T-cell (primary cell): ENCODE data around the gene KCNK4. TPM values are rescaled to one million over a fixed set of nuclear protein-coding genes. Genes with fewer than 3 reads are reported as not detected.
"Not testable (repeated sequence)": the region's sequence is repeated elsewhere in the genome, so short reads cannot be mapped to it uniquely, and the experiment has no call there.

Experiments
- ATAC-seq, 4 experiments: fragments of 200-7000 bp in 3 of 4; fragments of 150-1000 bp in 1 of 4; cut with Tn5 transposase; replicated peaks in 1 of 4; 1 replicate in 3 of 4; 2 replicates in 1 of 4; pipeline ENCODE4 v1.10.0; 2021; ENCODE audit warnings: moderate library complexity in 3 of 4, mild to moderate bottlenecking in 2 of 4, moderate number of reproducible peaks in 1 of 4
- CTCF ChIA-PET, 2 donors: fragments of 300-600 bp; sonication (Branson Sonifier 250); formaldehyde crosslinking; loops; one replicate each; lab custom pipeline; 2022; ENCODE audit warnings: antibody characterized with exemption in 2 of 2; lab: Charles Lee
- POLR2A ChIA-PET, 2 donors: fragments of 300-600 bp; sonication (Branson Sonifier 250); formaldehyde crosslinking; loops; one replicate each; lab custom pipeline; 2022; ENCODE audit warnings: antibody characterized with exemption in 2 of 2; lab: Charles Lee
- DNase-seq, 35 experiments: peaks; one replicate each; pipeline versions ENCODE4 v3.0.0 to v3.0.0-alpha.2; 2013 to 2023
- H3K27ac ChIP-seq: one replicate; pipeline ENCODE4 v1.5.1; 2013; ENCODE audit warnings: low read length
- H3K27me3 ChIP-seq, 2 experiments: replicated peaks in 1 of 2; 1 replicate in 1 of 2; 2 replicates in 1 of 2; pipeline versions ENCODE4 v1.6.1 to v1.7.0; 2013; ENCODE audit warnings: low read length in 1 of 2, mixed read lengths in 1 of 2; ENCODE audit not compliant: control insufficient read depth in 2 of 2, insufficient read depth in 2 of 2; ENCODE audit errors: extremely low read depth in 1 of 2
- H3K36me3 ChIP-seq, 2 donors: 1 replicate in 1 of 2; 2 replicates in 1 of 2; pipeline versions ENCODE4 v1.6.1 to v1.7.0; 2013; ENCODE audit warnings: low read length in 1 of 2; ENCODE audit not compliant: control insufficient read depth in 2 of 2, insufficient read depth in 1 of 2; ENCODE audit errors: extremely low read depth in 1 of 2
- H3K4me1 ChIP-seq, 2 experiments: 1 replicate in 1 of 2; 2 replicates in 1 of 2; pipeline versions ENCODE4 v1.6.1 to v1.7.0; 2013; ENCODE audit warnings: low read length in 2 of 2, mixed read lengths in 1 of 2; ENCODE audit not compliant: insufficient read depth in 2 of 2, control insufficient read depth in 1 of 2; ENCODE audit errors: extremely low read depth in 1 of 2
- H3K4me3 ChIP-seq, 2 donors: 1 replicate in 1 of 2; 2 replicates in 1 of 2; pipeline versions ENCODE4 v1.5.1 to v1.7.0; 2013; ENCODE audit warnings: mild to moderate bottlenecking in 2 of 2, low read length in 1 of 2, moderate library complexity in 1 of 2; ENCODE audit not compliant: control insufficient read depth in 1 of 2; ENCODE audit errors: extremely low read depth in 1 of 2
- H3K9me3 ChIP-seq: 2 replicates; pipeline ENCODE4 v1.7.0; 2013
- H3K27ac Mint-ChIP-seq, 2 donors: one replicate each; pipeline ENCODE4 v1.8.0; 2020 to 2021; ENCODE audit warnings: mild to moderate bottlenecking in 2 of 2, mixed read lengths in 2 of 2
- H3K27me3 Mint-ChIP-seq, 2 donors: one replicate each; pipeline ENCODE4 v1.8.0; 2021 to 2022; ENCODE audit warnings: mixed read lengths in 2 of 2
- H3K36me3 Mint-ChIP-seq: one replicate; pipeline ENCODE4 v1.8.0; 2021; ENCODE audit warnings: mixed read lengths
- H3K4me1 Mint-ChIP-seq, 3 donors: one replicate each; pipeline ENCODE4 v1.8.0; 2020 to 2022; ENCODE audit warnings: mixed read lengths in 3 of 3, mild to moderate bottlenecking in 1 of 3
- H3K4me3 Mint-ChIP-seq, 3 donors: one replicate each; pipeline ENCODE4 v1.8.0; 2020 to 2022; ENCODE audit warnings: mild to moderate bottlenecking in 3 of 3, mixed read lengths in 3 of 3, moderate library complexity in 3 of 3
- H3K9me3 Mint-ChIP-seq, 3 donors: one replicate each; pipeline ENCODE4 v1.8.0; 2020 to 2022; ENCODE audit warnings: mixed read lengths in 3 of 3
- WGBS: methylation state at CpG from one replicate; pipeline ENCODE4 v1.1.5; 2013; ENCODE audit warnings: missing lambda C conversion rate; ENCODE audit not compliant: insufficient coverage; 5-methylcytosine and 5-hydroxymethylcytosine counted together
- total RNA-seq, 35 experiments: library from RNA in 6 of 35; stranded (reverse) in 6 of 35; fragments of 120-200 nt in 1 of 35; gene quantifications; one replicate each; pipeline versions ENCODE4 v1.2.1 to v1.2.4 and lab custom pipeline; 2013 to 2026

Gene KCNK4
- total RNA-seq, 5 donors from 2014 or later (not counting 1 experiment from before 2014, with no cell fraction given) = 0.22 to 0.35 (median 0.33) TPM; not detected in 2

DNA sequence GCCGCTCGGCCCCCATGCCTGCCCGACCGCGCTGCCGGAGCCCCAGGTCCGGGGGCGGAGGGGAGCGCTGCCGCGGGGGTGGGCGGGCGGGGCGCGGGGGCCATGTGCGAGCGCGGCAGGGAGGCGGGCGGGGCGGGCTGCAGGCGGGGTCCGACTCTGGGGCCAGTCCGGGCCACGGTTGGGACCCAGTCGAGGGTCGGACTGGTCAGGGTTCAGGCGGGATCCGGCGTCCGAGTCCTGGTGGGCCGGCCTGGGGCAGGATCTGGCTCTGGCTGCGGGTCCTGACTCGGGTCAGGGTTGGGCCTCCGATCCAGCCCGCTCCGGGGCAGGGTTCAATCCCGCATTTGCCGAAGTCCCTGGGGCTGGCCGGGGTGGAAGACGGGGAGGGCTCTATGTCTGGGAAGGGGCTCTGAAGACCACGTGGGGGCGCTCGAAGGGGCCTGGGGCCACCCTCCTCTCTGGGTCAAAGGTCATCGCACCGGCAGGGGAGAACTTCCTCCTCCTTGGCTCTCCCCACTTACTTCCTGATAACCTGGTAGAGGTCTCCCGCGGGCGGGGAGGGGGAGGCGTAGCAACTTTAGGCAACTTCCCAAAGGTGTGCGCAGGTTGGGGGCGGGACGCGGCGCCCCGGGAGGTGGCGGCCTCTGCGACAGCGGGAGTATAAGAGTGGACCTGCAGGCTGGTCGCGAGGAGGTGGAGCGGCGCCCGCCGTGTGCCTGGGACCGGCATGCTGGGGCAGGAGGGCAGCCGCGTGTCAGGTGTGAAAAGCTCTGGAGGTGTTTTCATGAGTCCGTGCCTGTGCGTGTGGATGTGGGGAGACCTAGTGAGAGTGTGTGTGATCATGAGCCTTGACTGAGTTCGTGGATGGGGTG, 14.8 kb downstream of the KCNK4 start:
- H3K27ac ChIP-seq = peak overlapping the region; percentile 60
- H3K4me1 ChIP-seq = peaks cover 6 to 41% of the 10 kb centered on the region in 2 experiments
- ChIA-PET CTCF (interaction anchor here in 1 of 2 donors (0.6 to 5.8 kb wide), 4 partner anchors 12 to 1590 kb away, joined by 4 to 122 read pairs (median 20); partner anchors contain the start of genes FERMT3, PRDX5 and TRMT112), POLR2A (interaction anchor here in 1 of 2 donors (0.6 kb wide), 2 partner anchors 35 to 102 kb away, joined by 3 read pairs; no protein-coding TSS in a partner anchor)
- Mint-ChIP-seq H3K9me3 (no peaks in the 10 kb centered on the region), H3K36me3 (peaks cover 3% of the 10 kb centered on the region), H3K27me3 (peaks cover 1 to 10% of the 10 kb centered on the region in 2 donors), H3K4me3 (peak overlapping the region; percentile 91 to 99 (median 93)), H3K4me1 (peaks cover 24 to 29% (median 26%) of the 10 kb centered on the region in 3 donors), H3K27ac (peak overlapping the region; percentile 85 to 96)
- DNase-seq (peak; percentile 40 to 77 (median 55)), ATAC-seq (peak; percentile 15 to 33 (median 32))
- peak overlapping the region; percentile 52 to 65 for H3K4me3 ChIP-seq
- under 1% methylated on average over 62 of the region's 71 CpGs for WGBS
- no peaks in the 10 kb centered on the region for H3K9me3 ChIP-seq
- H3K36me3 ChIP-seq = no peaks in the 10 kb centered on the region
- H3K27me3 ChIP-seq = peaks cover 0 to 31% of the 10 kb centered on the region in 2 experiments

DNA sequence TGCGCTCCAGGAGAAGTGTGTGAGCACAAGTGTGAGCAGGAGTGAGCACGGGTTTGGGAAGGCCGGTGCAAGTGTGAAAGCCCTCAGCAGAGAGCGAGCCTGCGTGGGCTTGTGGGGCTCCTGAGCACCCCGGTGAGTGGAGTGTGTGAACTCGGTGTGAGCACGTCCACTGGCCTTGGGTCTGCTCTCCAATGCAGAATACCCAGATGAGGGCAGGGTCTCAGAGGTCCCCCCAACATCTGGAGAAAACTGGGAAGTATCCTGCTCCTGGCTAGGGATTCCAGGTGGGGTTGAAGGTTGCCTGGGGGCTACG, 15.4 kb downstream of the KCNK4 start:
- POLR2A ChIA-PET = no interaction called here
- H3K27me3 ChIP-seq = peaks cover 0 to 25% of the 10 kb centered on the region in 2 experiments
- peak overlapping the region; percentile 60 for H3K27ac ChIP-seq
- Mint-ChIP-seq H3K4me3 (peak overlapping the region; percentile 91 to 99 (median 93)), H3K36me3 (peaks cover 3% of the 10 kb centered on the region), H3K9me3 (no peaks in the 10 kb centered on the region), H3K4me1 (peaks cover 24 to 27% (median 27%) of the 10 kb centered on the region in 3 donors), H3K27me3 (peaks cover 0 to 8% of the 10 kb centered on the region in 2 donors), H3K27ac (peak overlapping the region; percentile 85 to 96)
- no peak for ATAC-seq
- no peaks in the 10 kb centered on the region for H3K36me3 ChIP-seq
- peaks cover 6 to 38% of the 10 kb centered on the region in 2 experiments for H3K4me1 ChIP-seq
- WGBS = 6% methylated on average over 2 of the region's 9 CpGs
- DNase-seq = no peak
- CTCF ChIA-PET = interaction anchor here in 1 of 2 donors (5.2 kb wide), 1 partner anchor 11 kb away, joined by 35 read pairs; the partner anchor contains the start of genes PRDX5 and TRMT112
- H3K9me3 ChIP-seq = no peaks in the 10 kb centered on the region
- peak overlapping the region; percentile 52 to 65 for H3K4me3 ChIP-seq

DNA sequence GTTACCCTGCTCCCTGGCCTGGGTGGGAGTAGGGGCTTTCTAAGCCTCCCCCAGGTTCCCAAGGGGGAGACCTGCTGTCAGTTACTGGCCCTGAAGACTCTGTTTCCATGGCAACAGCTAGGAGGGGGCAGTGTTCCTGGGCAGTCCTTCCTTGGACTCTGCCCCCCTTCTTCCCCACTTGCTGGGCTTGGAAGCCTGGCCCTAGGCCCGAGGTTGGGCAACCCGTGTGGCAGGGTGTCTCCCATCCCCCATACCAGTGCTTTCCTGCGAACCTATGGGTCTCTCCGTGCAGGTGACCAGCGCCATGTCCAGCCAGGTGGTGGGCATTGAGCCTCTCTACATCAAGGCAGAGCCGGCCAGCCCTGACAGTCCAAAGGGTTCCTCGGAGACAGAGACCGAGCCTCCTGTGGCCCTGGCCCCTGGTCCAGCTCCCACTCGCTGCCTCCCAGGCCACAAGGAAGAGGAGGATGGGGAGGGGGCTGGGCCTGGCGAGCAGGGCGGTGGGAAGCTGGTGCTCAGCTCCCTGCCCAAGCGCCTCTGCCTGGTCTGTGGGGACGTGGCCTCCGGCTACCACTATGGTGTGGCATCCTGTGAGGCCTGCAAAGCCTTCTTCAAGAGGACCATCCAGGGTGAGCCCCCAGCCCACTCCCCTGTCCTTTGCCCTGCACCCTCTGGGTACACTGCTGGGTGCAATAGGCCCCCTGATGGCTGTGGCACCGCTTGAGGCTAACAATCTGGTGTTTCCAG, 15.9 kb downstream of the KCNK4 start:
- DNase-seq = no peak
- ChIA-PET CTCF (interaction anchor here in 1 of 2 donors (5.2 kb wide), 1 partner anchor 11 kb away, joined by 35 read pairs; the partner anchor contains the start of genes PRDX5 and TRMT112), POLR2A (interaction anchor here in 1 of 2 donors (0.7 kb wide), 1 partner anchor 100 kb away, joined by 3 read pairs; no protein-coding TSS in a partner anchor)
- Mint-ChIP-seq H3K36me3 (peaks cover 3% of the 10 kb centered on the region), H3K27me3 (peaks cover 0 to 2% of the 10 kb centered on the region in 2 donors), H3K4me1 (peaks cover 24 to 25% (median 24%) of the 10 kb centered on the region in 3 donors), H3K27ac (peak overlapping the region; percentile 44 to 70), H3K4me3 (peak overlapping the region; percentile 91 to 99 (median 93)), H3K9me3 (no peaks in the 10 kb centered on the region)
- Histone ChIP-seq H3K4me1 (peaks cover 6 to 35% of the 10 kb centered on the region in 2 experiments), H3K27me3 (peaks cover 0 to 20% of the 10 kb centered on the region in 2 experiments), H3K36me3 (no peaks in the 10 kb centered on the region), H3K4me3 (peak overlapping the region; percentile 52 to 65), H3K9me3 (no peaks in the 10 kb centered on the region), H3K27ac (peak overlapping the region; percentile 60)
- 94% methylated on average over 10 of the region's 15 CpGs for WGBS
- ATAC-seq = no peak

DNA sequence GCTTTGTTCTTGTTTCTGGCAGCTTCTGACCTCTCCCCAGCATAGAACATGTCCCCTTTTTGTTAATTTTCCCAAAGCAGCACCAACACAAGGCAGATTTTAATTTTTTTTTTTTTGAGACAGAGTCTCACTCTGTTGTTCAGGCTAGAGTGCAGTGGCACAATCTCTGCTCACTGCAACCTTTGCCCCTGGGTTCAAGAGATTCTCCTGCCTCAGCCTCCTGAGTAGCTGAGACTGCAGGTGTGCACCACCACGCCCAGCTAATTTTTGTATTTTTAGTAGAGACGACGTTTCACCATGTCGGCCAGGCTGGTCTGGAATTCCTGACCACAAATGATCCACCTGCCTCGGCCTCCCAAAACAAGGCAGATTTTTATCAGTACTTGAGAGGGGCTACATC, 16.7 kb downstream of the KCNK4 start:
- not testable (repeated sequence) for ATAC-seq
- CTCF ChIA-PET = interaction anchor here (0.7 to 5.2 kb wide), 2 partner anchors 10 to 117 kb away, joined by 4 to 35 read pairs; partner anchors contain the start of genes PRDX5 (in 1 of the 2) and TRMT112 (in 1 of the 2)

DNA sequence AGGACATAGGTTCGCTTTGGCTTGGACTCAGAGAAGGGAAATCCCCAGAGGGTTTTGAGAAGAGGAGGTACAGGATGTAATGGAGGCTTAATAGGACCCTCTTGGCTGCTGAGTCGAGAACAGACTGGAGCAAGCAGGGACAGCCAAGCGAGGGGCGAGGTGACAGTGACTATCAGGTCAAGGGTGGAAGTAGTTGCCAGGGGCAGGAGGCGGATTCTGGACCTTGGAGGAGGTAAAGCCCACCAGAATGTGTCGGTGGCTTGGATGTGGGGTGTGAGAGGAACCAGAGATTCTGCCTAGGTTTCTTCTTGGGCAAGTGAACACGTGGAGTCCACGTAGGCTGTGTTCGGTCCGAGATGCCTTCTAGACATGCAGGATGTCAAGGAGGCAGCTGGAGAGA, 21.8 kb downstream of the KCNK4 start:
- 94% methylated on average over 9 of the region's 10 CpGs for WGBS
- CTCF ChIA-PET = no interaction called here
- DNase-seq (no peak), ATAC-seq (no peak)
- no peaks in the 10 kb centered on the region for H3K27me3 ChIP-seq
- Mint-ChIP-seq H3K27ac (peak overlapping the region; percentile 42 to 50), H3K9me3 (no peaks in the 10 kb centered on the region), H3K36me3 (peaks cover 13% of the 10 kb centered on the region), H3K27me3 (no peaks in the 10 kb centered on the region), H3K4me3 (peak overlapping the region in 1 of 3 donors; percentile 39), H3K4me1 (peaks cover 22 to 28% (median 28%) of the 10 kb centered on the region in 3 donors)
- H3K36me3 ChIP-seq = peaks cover 0 to 20% of the 10 kb centered on the region in 2 donors
- POLR2A ChIA-PET = no interaction called here
- H3K4me3 ChIP-seq = no peak overlapping the region
- no peaks in the 10 kb centered on the region for H3K9me3 ChIP-seq
- H3K4me1 ChIP-seq = peaks cover 0 to 28% of the 10 kb centered on the region in 2 experiments
- no peak overlapping the region for H3K27ac ChIP-seq

More for the DNA sequence above, 16.7 kb downstream of the KCNK4 start:
- Histone ChIP-seq H3K4me1 (peaks cover 6 to 39% of the 10 kb centered on the region in 2 experiments), H3K27me3 (peaks cover 0 to 12% of the 10 kb centered on the region in 2 experiments)
- POLR2A ChIA-PET = interaction anchor here in 1 of 2 donors (0.7 kb wide), 2 partner anchors 9 to 101 kb away, joined by 3 to 5 read pairs; no protein-coding TSS in a partner anchor
- not testable (repeated sequence) for H3K27me3 Mint-ChIP-seq, H3K4me3 ChIP-seq, H3K9me3 Mint-ChIP-seq, H3K36me3 Mint-ChIP-seq, H3K27ac ChIP-seq, H3K36me3 ChIP-seq, H3K9me3 ChIP-seq, DNase-seq
- H3K4me1 Mint-ChIP-seq = peaks cover 28 to 30% (median 29%) of the 10 kb centered on the region in 3 donors
- H3K27ac Mint-ChIP-seq = peak overlapping the region; percentile 61 to 70
- 100% methylated on average over 2 of the region's 5 CpGs for WGBS
- H3K4me3 Mint-ChIP-seq = peak overlapping the region; percentile 42 to 99 (median 58)
